ENCODE results near the gene PCDHB14.
"Not testable (repeated sequence)": the region's sequence is repeated elsewhere in the genome, so short reads cannot be mapped to it uniquely, and the experiment has no call there.

PCDHB14 gene

DNA sequence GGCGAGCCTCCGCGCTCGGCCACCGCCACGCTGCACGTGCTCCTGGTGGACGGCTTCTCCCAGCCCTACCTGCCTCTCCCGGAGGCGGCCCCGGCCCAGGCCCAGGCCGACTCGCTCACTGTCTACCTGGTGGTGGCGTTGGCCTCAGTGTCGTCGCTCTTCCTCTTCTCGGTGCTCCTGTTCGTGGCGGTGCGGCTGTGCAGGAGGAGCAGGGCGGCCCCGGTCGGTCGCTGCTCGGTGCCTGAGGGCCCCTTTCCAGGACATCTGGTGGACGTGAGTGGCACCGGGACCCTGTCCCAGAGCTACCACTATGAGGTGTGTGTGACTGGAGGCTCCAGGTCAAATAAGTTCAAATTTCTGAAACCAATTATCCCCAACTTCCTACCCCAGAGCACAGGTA lies 12.3 kb upstream of the PCDHB14 start:
- DNase-seq = not testable (repeated sequence)

DNA sequence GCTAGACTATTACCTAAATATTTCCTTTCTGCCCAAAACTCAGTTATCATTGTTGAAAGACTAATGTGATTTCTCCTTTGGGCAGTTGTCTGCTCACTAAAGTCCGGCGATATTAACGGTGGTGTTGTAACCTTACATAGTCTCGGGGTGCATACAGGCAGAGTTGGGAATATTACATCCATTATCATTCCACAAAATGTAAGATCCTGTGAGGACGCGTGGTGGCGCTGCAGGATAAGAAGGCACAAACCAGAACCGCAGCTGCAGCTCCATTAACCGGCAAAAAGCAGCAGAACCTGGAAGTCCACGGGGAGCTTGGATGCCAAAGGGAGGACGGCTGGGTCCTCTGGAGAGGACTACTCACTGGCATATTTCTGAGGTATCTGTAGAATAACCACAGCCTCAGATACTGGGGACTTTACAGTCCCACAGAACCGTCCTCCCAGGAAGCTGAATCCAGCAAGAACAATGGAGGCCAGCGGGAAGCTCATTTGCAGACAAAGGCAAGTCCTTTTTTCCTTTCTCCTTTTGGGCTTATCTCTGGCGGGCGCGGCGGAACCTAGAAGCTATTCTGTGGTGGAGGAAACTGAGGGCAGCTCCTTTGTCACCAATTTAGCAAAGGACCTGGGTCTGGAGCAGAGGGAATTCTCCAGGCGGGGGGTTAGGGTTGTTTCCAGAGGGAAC lies 9.3 kb upstream of the PCDHB14 start, which contains the start of gene PCDHB13:
TSS of gene PCDHB13 (plus strand) at position 264 of the 684 bp plus-strand sequence. CDS start at position 469, 205 bp downstream.
- peak; percentile 21 for DNase-seq

DNA sequence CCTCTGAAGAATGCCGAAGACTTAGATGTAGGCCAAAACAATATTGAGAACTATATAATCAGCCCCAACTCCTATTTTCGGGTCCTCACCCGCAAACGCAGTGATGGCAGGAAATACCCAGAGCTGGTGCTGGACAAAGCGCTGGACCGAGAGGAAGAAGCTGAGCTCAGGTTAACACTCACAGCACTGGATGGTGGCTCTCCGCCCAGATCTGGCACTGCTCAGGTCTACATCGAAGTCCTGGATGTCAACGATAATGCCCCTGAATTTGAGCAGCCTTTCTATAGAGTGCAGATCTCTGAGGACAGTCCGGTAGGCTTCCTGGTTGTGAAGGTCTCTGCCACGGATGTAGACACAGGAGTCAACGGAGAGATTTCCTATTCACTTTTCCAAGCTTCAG lies 8.6 kb upstream of the PCDHB14 start:
- not testable (repeated sequence) for DNase-seq

DNA sequence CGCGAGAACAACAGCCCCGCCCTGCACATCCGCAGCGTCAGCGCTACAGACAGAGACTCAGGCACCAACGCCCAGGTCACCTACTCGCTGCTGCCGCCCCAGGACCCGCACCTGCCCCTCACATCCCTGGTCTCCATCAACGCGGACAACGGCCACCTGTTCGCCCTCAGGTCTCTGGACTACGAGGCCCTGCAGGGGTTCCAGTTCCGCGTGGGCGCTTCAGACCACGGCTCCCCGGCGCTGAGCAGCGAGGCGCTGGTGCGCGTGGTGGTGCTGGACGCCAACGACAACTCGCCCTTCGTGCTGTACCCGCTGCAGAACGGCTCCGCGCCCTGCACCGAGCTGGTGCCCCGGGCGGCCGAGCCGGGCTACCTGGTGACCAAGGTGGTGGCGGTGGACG lies 7.6 kb upstream of the PCDHB14 start:
- DNase-seq = not testable (repeated sequence)

DNA sequence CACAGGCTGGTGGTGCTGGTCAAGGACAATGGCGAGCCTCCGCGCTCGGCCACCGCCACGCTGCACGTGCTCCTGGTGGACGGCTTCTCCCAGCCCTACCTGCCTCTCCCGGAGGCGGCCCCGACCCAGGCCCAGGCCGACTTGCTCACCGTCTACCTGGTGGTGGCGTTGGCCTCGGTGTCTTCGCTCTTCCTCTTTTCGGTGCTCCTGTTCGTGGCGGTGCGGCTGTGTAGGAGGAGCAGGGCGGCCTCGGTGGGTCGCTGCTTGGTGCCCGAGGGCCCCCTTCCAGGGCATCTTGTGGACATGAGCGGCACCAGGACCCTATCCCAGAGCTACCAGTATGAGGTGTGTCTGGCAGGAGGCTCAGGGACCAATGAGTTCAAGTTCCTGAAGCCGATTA lies 7.1 kb upstream of the PCDHB14 start:
- not testable (repeated sequence) for DNase-seq

DNA sequence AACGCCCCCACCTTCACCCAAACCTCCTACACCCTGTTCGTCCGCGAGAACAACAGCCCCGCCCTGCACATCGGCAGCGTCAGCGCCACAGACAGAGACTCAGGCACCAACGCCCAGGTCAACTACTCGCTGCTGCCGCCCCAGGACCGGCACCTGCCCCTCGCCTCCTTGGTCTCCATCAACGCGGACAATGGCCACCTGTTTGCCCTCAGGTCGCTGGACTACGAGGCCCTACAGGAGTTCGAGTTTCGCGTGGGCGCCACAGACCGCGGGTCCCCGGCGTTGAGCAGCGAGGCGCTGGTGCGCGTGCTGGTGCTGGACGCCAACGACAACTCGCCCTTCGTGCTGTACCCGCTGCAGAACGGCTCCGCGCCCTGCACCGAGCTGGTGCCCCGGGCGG lies 1.7 kb downstream of the PCDHB14 start:
- DNase-seq = not testable (repeated sequence)

DNA sequence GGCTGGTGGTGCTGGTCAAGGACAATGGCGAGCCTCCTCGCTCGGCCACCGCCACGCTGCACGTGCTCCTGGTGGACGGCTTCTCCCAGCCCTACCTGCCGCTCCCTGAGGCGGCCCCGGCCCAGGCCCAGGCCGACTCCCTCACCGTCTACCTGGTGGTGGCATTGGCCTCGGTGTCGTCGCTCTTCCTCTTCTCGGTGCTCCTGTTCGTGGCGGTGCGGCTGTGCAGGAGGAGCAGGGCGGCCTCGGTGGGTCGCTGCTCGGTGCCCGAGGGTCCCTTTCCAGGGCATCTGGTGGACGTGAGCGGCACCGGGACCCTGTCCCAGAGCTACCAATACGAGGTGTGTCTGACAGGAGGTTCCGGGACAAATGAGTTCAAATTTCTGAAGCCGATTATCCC lies 2.3 kb downstream of the PCDHB14 start:
- DNase-seq = not testable (repeated sequence)

DNA sequence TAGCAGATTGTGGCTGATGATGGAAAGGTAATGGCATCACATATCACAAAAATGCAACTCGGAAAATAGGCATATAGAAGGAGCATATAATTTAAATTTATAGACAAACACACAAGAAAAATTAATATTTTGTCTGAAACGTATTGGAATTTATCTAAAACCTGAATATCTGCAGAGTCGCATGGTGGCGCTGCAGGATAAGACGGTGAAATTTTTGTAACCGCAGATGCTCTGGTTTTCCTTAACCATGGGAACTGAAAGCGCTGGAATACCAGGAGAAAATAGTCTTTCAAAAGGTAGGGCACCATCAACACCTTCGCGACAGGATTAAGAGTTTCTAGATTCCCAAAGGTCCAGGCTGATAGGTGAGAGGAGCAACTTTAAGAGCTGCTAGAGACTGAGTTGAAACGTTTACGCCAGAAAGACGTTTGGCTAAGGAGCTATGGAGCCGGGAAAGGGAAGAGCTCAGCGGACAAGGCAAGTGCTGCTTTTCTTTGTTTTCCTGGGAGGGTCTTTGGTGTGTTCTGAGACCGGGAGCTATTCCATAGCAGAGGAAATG lies 11.0 kb downstream of the PCDHB14 start:
- DNase-seq = no peak

DNA sequence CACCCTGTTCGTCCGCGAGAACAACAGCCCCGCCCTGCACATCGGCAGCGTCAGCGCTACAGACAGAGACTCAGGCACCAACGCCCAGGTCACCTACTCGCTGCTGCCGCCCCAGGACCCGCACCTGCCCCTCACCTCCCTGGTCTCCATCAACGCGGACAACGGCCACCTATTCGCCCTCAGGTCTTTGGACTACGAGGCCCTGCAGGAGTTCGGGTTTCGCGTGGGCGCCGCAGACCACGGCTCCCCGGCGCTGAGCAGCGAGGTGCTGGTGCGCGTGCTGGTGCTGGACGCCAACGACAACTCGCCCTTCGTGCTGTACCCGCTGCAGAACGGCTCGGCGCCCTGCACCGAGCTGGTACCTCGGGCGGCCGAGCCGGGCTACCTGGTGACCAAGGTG lies 12.8 kb downstream of the PCDHB14 start:
- DNase-seq = not testable (repeated sequence)

DNA sequence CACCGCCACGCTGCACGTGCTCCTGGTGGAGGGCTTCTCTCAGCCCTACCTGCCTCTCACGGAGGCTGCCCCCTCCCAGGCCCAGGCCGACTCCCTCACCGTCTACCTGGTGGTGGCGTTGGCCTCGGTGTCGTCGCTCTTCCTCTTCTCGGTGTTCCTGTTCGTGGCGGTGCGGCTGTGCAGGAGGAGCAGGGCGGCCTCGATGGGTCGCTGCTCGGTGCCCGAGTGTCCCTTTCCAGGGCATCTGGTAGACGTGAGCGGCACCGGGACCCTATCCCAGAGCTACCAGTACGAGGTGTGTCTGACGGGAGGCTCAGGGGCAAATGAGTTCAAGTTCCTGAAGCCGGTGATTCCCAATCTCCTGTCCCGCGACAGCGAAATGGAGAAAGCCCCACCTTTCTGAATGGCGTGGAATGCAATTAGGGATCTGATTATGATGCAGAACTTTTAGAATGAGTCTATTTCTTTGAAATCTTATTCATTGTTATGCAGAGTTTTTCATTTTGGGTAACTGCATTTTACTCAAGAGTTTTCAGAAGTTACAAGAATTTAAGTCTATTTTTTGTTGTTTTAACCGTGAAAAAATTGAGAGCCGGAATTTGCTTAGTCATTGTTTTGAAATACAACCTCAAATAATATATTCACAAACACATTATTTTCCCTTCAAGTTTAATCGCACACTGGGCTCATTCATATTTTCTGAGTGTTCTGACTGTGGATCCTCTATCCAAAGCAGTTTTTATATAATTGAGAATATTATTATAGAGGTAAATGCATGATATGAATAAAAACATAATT lies 13.6 kb downstream of the PCDHB14 start:
- no peak for DNase-seq

DNA sequence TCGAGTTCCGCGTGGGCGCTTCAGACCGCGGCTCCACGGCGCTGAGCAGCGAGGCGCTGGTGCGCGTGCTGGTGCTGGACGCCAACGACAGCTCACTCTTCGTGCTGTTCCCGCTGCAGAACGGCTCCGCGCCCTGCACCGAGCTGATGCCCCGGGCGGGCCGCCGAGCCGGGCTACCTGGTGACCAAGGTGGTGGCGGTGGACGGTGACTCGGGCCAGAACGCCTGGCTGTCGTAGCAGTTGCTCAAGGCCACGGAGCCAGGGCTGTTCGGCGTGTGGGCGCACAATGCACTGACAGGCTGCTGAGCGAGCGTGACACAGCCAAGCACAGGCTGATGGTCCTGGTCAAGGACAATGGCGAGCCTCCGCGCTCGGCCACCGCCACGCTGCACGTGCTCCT lies 18.4 kb downstream of the PCDHB14 start:
- no peak for DNase-seq

DNA sequence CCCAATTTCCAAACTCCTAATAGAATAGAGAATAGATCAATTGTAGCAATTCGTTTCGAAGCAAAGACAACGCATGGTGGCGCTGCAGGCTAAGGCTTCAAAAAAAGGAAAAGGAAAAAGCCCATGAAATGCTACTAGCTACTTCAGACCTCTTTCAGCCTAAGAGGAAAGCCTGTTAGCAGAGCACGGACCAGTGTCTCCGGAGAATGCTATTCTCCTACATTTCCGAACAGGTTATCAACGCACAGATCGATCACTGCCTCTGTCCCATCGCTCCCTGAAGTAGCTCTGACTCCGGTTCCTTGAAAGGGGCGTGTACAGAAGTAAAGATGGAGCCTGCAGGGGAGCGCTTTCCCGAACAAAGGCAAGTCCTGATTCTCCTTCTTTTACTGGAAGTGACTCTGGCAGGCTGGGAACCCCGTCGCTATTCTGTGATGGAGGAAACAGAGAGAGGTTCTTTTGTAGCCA lies 22.1 kb downstream of the PCDHB14 start, which contains the start of gene PCDHB15:
TSS of gene PCDHB15 (plus strand) at position 146 of the 468 bp plus-strand sequence. CDS start at position 330, 184 bp downstream.
- no peak for DNase-seq

DNA sequence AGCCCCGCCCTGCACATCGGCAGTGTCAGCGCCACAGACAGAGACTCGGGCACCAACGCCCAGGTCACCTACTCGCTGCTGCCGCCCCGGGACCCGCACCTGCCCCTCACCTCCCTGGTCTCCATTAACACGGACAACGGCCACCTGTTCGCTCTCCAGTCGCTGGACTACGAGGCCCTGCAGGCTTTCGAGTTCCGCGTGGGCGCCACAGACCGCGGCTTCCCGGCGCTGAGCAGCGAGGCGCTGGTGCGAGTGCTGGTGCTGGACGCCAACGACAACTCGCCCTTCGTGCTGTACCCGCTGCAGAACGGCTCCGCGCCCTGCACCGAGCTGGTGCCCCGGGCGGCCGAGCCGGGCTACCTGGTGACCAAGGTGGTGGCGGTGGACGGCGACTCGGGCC lies 23.8 kb downstream of the PCDHB14 start:
- not testable (repeated sequence) for DNase-seq

DNA sequence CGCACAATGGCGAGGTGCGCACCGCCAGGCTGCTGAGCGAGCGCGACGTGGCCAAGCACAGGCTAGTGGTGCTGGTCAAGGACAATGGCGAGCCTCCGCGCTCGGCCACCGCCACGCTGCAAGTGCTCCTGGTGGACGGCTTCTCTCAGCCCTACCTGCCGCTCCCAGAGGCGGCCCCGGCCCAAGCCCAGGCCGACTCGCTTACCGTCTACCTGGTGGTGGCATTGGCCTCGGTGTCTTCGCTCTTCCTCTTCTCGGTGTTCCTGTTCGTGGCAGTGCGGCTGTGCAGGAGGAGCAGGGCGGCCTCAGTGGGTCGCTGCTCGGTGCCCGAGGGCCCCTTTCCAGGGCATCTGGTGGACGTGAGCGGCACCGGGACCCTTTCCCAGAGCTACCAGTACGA lies 24.3 kb downstream of the PCDHB14 start:
- DNase-seq = not testable (repeated sequence)

DNA sequence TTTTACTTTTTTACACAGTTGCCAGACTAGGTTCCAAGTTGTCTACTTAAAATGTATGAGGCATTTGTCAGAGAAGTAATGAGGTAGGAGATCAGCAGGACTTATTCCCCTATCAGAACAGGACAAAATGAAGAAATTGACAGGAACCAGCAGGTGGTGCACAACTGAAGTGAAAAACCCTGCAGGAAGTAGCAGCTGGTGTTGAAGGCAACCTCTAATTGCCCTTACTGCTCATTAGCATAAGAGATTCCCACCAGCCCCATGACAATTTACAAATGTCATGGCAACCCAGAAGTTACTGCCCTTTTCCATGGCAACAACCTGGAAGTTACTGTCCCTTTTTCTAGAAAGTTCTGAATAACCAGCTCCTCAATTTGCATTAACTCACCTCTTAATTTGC lies 27.4 kb downstream of the PCDHB14 start:
- DNase-seq = no peak

DNA sequence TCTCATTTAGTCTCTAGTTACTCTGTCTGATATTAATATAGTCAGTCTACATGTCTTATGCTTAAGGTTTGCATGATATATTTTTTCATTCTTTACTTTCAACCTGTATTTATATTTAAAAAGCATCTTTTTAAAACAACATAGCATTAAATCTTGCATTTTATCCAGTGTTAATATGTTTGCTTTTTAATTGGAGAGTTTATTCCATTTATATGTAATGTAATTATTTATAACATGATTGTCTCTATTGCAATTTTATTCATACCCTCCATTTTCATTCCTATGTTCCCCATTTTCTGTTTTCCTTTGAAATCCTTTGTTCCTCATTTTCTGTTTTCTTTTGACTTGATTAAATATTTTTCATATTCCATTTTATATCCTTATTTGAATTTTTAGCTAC lies 35.3 kb downstream of the PCDHB14 start:
- DNase-seq = no peak

DNA sequence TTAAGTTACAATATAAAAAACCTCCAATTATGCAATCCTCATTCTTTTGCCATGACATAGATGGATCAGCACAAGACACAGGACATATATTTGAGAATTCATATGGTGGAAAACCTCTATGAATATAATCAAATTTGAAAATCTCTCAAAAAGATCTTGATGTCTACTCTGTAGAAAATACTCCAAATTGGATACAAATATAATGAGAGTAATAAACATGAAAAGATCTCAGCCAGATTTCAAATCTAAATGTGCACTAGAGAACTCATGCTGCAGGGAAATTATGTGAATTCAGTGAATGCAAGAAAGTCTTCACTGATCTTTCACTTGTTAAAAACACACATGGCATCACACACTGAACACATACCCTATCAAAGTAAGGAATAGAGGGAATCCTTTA lies 35.8 kb downstream of the PCDHB14 start:
- no peak for DNase-seq

DNA sequence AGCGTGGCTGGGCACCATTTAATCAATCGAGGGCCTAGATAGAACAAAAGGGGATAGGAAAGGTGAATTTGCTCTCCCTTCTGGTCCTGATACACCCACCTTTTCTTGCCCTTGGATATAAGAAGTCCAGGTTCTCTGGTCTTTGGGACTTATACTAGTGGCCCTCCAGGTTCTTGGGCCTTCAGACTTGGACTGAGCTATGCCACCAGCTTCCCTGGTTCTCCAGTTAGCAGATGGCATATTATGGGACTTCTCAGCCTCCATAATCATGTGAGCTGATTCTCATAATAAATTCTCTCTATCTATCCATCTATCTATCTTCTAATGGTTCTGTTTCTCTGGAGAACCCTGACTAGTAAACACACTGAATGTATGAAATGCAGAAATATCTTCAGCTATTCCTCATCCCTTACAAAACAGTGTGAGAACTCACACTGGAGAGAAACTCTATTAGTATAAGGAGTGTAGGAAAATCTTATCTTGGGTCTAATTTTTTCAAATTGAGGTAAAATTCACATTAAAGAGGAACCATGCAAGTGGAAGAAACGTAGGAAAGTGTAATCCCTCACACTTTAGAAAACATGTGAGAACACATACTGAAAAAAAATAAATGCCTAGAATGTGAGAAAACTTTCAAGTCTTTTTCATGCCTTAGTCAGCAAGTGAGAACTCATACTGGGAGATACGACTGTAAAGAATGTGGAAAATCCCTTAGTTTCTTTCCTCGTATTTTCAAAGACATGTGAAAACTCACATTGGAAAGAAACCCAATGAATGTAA lies 37.5 kb downstream of the PCDHB14 start:
- DNase-seq = no peak

DNA sequence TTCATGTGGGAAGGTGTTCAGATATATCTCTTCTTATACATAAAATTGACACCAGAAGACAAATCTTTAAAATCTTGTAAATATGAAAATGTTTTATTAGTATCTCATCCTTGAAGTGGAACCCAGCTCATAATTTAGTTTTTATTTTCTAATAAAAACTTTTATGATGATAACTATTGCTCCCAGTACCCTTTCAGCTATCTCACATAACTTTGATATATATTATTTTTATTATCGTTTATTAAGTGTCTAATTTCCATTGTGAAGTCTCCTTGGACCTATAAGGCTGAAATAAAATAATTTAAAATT lies 38.0 kb downstream of the PCDHB14 start:
- no peak for DNase-seq

DNA sequence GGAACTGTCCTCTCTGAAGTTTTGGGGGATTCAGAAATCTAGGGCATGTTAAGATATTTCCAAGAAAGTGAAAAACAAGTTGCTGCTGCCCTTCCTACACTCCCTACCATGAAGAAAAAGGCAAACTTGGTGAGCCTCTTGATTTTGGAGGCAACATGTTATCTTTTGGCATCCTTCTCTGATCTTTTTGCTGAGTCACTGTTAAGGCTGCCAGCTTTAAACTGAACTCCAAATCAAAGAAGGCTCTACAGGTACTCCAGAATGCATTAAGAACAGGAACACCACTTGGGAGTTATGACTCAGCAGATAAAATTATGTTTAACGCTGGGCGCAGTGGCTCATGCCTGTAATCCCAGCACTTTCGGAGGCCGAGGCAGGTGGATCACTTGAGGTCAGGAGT lies 46.1 kb downstream of the PCDHB14 start:
- no peak for DNase-seq

DNA sequence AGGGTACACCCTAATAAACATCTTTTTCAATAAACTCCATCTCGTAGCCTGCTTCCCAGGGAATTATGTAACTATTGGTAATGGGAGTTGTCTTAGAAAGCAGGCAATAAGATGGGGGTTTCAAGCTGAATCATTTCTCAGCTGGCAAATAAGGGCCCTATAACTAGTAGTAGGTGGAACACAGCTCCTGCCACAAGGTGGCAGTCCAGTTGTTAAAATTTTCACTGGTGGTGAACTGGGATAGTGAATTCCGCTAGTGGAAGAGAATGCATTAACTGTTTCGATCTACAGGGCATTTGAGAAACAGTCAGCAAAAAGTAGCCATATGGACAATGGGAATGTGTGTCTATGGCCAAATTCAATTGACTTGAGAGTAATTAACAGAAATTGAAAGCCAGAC lies 49.8 kb downstream of the PCDHB14 start:
- no peak for DNase-seq
